Choroid plexus epithelial cell (primary cell): ENCODE data around the gene SOCS1.

ENCODE experiments used
- DNase-seq: peaks from one replicate; pipeline ENCODE4 v3.0.0-alpha.2; 2010; ENCODE audit warnings: low read depth
- H3K4me3 ChIP-seq: 2 replicates; pipeline ENCODE4 v1.5.1; 2011; ENCODE audit warnings: low read depth, mild to moderate bottlenecking, control low read depth, low read length, moderate library complexity
- TF ChIP-seq, protein P1 (sequence below): conservative IDR thresholded peaks from 2 replicates; pipeline ENCODE4 v1.5.1; 2011; ENCODE audit warnings: low read depth, mild to moderate bottlenecking, control low read depth, inconsistent platforms, low read length, moderate library complexity

SOCS1 gene

GRCh38 chr16:11205065-11205699, 50.8 kb downstream of the SOCS1 start:
- DNase-seq: no peak
- TF ChIP-seq, protein P1, sequence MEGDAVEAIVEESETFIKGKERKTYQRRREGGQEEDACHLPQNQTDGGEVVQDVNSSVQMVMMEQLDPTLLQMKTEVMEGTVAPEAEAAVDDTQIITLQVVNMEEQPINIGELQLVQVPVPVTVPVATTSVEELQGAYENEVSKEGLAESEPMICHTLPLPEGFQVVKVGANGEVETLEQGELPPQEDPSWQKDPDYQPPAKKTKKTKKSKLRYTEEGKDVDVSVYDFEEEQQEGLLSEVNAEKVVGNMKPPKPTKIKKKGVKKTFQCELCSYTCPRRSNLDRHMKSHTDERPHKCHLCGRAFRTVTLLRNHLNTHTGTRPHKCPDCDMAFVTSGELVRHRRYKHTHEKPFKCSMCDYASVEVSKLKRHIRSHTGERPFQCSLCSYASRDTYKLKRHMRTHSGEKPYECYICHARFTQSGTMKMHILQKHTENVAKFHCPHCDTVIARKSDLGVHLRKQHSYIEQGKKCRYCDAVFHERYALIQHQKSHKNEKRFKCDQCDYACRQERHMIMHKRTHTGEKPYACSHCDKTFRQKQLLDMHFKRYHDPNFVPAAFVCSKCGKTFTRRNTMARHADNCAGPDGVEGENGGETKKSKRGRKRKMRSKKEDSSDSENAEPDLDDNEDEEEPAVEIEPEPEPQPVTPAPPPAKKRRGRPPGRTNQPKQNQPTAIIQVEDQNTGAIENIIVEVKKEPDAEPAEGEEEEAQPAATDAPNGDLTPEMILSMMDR: no peak
- no peak overlapping the region for H3K4me3 ChIP-seq

GRCh38 chr16:11204513-11205047, 51.4 kb downstream of the SOCS1 start:
- TF ChIP-seq, protein P1: no peak
- H3K4me3 ChIP-seq: no peak overlapping the region
- no peak for DNase-seq
